NCI-H146 (cell line): ENCODE data around the gene ZNF735.
"Not testable (repeated sequence)": the region's sequence is repeated elsewhere in the genome, so short reads cannot be mapped to it uniquely, and the experiment has no call there.

ENCODE experiments used
- DNase-seq: peaks from one replicate; lab custom pipeline; 2025; lab: John Stamatoyannopoulos, UW

The ZNF735 gene

DNA sequence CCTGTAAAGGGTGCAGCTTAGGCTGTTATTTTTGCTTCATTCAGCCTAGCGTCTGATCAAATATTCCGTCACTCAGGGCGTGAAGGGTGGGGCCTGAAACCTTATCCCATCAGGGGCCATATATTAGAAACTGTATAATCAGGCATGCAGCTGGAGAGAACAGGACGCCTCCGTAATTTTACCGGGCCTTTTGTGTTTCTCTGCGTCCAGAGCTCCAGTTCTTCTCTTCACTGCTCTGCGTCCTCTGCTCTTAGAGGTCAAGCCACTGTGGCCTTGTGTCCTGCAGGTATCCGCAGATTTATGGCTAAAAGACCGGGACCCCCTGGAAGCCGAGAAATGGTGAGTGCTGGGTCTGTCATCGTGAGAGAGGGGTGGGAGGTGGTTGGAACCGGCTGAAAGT lies at the start of gene ZNF735:
Gene ZNF735, plus strand, starts transcription at position 301 of the 400 bp plus-strand sequence. Its CDS starts 0 bp downstream, at position 301.
- no peak for DNase-seq

DNA sequence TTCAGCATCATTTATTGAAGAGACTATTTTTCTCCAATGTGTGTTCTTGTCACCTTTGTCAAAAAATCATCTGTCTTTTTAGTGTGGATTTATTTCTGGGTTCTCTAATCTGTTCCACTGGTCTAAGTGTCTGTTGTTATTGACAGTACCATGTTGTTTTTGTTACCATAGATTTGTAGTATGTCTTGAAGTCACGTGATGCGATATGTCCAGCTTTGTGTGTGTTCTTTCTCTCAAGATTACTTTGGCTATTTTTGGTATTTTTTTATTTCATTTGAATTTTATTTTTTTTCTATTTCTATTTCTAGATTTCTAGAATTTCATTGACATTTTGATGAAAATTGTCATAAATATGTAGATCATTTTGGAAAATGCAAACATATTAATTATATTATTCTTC lies 36.0 kb upstream of the ZNF735 start:
- DNase-seq: not testable (repeated sequence)

DNA sequence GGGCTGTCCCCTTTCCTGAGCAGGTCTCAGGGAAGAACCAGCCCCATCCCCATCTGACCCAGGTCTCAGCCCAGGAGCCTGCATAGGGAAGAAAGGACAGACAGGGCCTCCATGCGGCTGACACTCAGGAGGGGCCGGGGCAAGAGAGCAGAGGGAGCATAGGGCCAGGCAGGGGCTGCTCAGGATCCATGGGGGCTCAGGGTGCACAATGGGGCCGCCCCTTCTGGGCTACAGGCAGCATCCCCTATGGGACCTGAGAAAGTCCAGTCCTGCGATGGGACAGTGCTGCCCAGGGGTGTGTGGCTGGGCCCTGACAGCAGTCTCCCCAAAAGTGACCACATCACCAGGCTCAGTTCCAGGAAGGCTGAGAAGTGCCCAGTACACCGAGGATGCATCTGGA lies 32.7 kb upstream of the ZNF735 start:
- no peak for DNase-seq

DNA sequence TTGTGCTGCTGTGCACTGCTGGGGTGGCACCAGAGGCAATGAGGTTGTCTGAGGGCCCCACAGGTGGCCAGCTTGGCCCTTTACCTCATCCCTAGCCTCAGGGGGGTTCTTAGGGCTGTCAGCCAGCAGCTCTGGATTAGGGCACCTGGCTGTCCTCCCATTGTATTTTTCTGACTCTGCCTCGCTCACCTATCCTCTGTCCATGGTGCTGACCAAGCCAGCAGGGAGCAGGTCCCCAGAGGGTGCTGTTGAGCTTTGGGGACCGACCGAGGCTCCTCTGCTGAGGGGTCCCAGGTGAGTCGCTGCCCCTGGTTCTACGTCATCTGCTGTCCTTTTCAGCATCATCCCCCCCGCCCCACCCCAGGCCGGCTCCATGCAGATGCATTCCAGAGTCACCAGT lies 32.1 kb upstream of the ZNF735 start:
- DNase-seq: no peak

DNA sequence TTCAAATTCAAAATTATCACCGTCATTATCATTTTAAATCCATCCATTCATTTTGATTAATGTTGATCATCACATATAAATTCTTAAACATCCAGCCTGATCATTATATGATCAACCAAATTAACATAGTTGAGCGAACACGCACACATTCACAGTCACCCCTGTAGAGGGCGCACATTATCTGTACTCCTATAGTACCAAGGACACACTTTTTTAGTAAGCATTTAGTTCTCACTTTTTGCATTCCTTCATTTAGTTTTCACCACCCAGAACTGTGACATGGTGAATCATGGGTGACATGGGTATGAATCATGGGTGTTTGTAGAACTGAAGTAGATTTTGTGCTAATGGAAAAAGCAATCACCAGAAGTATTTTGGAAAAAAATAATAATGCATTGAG lies 26.0 kb upstream of the ZNF735 start:
- DNase-seq: no peak

DNA sequence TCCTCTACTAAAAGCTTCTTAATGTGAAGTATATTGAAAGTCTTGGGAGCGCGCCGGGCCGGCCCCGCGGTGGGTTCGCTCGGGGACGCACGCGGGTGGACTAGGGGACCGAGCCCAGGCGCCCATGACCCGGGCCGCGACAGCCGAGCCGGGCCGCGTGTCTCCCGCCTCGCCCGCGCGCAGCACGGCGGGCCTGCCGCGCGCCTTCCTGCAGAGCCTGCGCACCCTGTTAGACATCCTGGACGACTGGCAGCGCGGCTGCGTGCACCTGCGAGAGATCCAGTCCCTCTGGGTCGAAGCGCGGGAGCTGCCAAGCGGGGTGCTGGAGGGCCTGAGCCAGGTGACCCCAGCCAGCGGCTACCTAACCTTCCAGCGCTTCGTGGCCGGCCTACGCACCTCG lies 25.4 kb upstream of the ZNF735 start:
- no peak for DNase-seq

DNA sequence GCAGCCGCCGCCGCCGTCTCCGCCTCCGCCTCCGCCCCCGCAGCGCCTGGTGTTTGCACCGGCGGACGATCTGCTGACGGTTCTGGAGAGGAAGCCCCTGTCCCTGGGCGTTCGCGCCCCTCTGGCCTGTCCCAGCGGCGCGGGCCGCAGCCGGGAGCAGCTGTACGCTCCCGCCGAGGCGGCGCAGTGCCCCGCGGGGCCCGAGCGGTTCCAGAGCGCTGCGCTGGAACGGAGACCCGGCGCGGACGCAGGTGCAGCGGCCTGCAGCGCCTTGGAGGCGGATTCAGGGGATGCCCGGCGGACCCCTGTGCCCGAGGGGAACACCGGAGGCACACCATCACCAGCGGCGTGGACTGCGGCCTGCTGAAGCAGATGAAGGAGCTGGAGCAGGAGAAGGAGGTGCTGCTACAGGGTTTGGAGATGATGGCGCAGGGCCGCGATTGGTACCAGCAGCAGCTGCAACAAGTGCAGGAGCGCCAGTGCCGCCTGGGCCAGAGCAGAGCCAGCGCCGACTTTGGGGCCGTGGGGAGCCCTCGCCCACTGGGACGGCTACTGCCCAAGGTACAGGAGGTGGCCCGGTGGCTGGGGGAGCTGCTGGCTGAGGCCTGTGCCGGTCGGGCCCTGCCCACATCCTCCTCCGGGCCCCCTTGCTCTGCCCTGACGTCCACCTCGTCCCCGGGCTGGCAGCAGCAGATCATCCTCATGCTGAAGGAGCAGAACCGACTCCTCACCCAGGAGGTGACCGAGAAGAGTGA lies 24.8 kb upstream of the ZNF735 start:
- no peak for DNase-seq

DNA sequence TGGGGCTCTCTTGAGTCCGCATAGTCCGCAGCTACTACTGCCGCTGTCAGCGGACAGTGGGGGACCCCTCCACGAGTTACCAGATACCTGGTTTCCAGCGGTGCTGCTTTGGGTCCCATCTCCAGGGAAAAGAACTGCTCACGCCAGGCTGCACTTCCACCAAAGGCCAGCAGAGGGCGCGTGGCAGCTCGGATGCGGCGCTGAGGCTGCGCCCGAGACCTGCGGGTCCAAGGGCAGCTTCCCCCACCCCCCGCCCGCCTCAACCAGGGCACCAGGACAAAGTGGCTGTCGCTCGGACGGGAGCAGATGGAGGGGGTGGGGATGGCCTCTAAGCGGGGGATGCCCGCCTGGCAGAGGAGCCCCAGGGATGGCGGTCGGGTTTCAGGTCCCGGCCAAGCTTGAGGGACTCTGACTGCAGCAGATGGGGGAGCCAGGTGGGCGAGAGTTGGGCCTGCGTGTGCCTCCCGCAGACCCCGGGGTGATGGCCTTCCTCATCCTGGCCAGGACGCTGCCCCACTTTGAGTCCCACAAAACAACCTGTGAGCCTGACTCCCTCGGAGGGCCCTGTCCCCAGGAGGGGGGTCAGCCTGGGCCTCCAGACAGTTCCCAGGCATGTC lies 23.8 kb upstream of the ZNF735 start:
- DNase-seq: no peak

DNA sequence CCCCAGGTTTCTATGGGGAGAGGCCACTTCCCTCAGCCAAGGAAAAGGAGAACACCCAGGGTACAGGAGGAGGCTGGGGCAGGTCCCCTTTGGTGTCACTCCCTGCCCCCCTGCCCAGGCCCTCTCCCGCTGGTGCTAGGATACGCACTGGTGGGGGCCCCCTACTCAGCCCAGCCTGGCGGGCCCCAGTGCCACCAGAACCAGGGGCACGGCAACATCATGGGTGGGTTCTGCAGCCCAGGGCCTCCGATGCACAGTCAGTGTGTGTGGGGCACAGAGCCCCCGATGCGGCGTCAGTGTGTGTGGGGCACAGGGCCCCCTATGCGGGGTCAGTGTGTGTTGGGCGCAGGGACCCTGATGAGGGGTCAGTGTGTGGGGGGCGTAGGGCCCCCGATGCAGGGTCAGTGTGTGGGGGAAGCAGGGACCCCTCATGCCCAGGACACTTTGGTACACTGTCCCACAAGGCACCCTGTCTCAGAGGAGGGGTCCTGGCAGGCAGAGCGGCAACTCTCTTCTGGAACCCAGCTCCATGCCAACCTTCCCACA lies 23.1 kb upstream of the ZNF735 start:
- no peak for DNase-seq

DNA sequence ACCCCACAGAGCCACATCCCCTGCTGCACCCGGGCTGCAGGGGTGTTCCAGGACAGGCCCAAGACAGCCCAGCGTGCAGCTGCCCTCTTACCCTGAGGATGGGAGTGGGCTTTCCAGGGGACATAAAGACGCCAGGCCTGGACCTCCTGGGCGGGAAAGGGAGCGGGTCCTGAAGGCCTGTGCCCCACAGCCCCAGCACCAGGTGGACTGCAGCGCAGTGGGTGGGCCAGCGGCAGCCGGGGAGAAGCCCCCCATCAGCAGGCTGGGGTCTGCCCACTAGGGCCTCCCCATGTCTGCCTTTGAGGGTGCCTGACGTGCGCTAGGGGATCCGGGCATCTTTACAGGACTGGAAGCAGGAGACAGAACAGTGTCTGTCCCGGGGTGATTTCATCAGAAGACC lies 22.6 kb upstream of the ZNF735 start:
- DNase-seq: no peak

DNA sequence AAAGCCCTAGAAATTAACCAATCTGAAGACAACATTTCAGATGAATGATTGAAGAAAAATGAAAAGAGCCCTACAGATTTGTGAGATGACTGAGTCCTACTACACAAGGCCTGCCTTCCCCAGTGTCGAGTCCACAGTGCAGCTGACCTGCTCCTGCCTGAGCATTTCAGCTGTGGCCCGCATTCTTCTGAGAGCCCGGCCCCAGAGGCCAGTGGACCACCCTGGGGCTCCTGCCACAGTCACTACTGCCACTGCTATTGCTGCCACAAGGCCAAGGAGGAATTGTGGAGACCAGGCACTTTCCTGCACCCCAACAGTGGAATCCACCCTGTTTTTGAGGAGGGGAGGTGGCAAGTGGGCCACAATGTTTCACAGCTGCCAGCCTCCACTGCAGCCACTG lies 19.6 kb upstream of the ZNF735 start:
- DNase-seq: no peak

DNA sequence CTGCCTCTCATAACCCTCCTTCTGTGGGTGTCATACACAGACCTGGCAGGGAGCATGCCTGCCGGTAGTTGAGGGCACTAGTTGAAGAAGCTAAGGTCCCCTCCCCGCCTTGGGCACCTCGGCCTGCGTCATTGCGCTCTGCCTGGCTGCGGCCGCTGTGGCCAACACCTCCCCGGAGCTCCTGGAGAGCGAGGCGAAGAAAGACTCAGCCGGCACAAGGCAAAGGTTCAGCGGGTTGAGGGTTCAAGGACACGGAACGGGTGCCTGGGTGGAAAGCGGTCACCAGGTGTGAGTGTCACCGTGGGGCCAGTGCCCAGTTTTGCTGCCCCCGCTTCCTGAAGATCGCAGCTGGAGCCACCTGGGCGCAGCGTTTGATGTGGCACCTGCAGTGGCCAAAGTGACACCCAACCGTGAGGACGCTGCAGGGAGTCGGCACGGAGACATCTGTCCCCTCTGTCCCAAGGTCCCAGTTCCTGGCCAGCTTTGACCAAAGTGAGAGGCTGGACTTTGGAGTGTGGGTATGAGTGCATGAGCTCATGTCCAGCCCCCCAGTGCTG lies 14.8 kb upstream of the ZNF735 start:
- no peak for DNase-seq

DNA sequence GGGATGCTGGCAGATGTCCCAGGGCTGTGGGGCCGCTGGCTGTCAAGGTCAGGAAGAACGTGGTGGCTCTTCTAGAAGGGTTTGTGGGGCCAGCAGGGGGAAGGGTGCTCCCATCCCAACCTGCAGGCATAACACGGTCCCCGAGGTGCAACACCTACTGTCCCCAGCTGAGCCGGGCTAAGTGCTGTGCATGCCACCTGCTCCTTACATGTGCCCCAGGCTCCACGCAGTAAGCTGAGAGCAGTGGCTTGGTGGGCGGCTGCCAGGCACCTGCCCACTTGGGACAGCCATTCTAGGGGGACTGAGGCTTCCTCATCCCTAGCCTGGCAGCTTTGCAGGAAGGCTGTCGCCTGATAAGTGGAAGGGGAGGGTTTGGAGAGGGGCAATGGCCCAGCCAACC lies 14.2 kb upstream of the ZNF735 start:
- no peak for DNase-seq

DNA sequence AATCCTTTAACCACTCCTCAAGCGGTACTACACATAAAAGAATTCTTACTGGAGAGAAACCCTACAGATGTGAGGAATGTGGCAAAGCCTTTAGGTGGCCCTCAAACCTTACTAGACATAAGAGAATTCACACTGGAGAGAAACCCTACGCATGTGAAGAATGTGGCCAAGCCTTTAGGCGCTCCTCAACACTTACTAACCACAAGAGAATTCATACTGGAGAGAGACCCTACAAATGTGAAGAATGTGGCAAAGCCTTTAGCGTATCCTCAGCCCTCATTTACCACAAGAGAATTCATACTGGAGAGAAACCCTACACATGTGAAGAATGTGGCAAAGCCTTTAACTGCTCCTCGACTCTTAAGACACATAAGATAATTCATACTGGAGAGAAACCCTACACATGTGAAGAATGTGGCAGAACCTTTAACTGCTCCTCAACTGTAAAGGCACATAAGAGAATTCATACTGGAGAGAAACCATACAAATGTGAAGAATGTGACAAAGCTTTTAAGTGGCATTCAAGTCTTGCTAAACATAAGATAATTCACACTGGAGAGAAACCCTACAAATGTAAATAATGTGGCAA lies 12.8 kb downstream of the ZNF735 start:
- DNase-seq: not testable (repeated sequence)

DNA sequence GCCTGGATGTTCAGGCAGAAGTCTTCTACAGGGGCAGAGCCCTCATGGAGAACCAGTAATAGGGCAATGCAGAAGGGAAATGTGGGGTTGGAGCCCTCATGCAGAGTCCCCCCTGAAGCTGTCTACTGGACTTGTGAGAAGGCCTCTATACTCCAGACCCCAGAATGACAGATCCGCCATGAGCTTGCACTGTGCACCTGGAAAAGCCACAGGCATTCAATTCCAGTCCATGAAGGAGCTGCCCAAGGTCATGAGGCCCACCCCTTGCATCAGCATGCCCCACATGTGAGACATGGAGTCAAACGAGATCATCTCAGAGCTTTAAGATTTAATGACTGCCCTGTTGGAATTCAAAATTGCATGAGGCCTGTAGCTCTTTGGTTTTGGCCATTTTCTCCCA lies 16.4 kb downstream of the ZNF735 start:
- no peak for DNase-seq

DNA sequence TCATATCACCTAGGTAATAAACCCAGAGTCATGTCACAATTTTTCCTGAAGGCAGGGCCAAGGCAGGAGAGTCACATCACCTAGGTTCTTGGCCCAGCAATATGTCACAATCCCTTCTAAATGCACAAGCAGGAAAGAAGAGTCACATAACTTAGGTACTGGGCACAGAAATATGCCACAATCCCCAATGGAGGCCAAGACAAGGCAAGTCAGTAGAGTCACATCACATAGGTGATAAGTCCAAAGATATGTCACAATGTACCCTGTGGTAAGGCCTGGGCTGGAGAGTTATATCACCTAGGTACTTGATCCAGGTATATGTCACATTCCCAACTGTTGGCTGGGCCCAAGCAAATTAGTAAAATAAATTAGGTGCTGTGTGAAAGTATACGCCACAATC lies 21.2 kb downstream of the ZNF735 start, which contains the start of gene ZNF679:
Gene ZNF679, plus strand, starts transcription at position 301 of the 400 bp plus-strand sequence. CDS start 20,644 bp downstream, outside the sequence.
- not testable (repeated sequence) for DNase-seq

DNA sequence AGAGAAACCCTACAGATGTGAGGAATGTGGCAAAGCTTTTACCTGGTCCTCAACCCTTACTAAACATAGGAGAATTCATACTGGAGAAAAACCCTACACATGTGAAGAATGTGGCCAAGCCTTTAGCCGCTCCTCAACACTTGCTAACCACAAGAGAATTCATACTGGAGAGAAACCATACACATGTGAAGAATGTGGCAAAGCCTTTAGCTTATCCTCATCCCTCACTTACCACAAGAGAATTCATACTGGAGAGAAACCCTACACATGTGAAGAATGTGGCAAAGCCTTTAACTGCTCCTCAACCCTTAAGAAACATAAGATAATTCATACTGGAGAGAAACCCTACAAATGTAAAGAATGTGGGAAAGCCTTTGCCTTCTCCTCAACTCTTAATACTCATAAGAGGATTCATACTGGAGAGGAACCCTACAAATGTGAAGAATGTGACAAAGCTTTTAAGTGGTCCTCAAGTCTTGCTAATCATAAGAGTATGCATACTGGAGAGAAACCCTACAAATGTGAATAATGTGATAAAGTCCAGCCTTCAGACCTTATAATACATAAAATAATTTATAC lies 59.4 kb downstream of the ZNF735 start:
- no peak for DNase-seq
